Loucy (cell line): ENCODE measurements around the gene FMO1.

Source experiments
- CTCF ChIP-seq: fragments of 200-600 bp; sonication (generic); conservative IDR thresholded peaks from 2 replicates; pipeline ENCODE4 v1.5.1; 2014; ENCODE audit warnings: mild to moderate bottlenecking, antibody characterized with exemption, low read length
- EZH2phosphoT487 ChIP-seq: fragments of 200-600 bp; IDR thresholded peaks from 2 replicates; pipeline ENCODE4 v1.6.1; 2018; ENCODE audit warnings: antibody characterized with exemption, mild to moderate bottlenecking, moderate library complexity, borderline replicate concordance

GRCh38 chr1:171296897-171297296 lies 48.6 kb downstream of the FMO1 start:
- TF ChIP-seq CTCF (no peak), EZH2phosphoT487 (no peak)
